Osteoblast (primary cell): ENCODE results near the gene TOP2B. TPM values are rescaled to one million over a fixed set of nuclear protein-coding genes. Genes with fewer than 3 reads are reported as not detected.

ENCODE experiments used
- DNase-seq: peaks from one replicate; pipeline ENCODE4 v3.0.0; 2011; ENCODE audit warnings: low spot score, mixed read lengths; ENCODE audit not compliant: insufficient read length; ENCODE audit errors: missing footprints
- H2AFZ ChIP-seq: 2 replicates; pipeline ENCODE4 v1.6.0; 2011; ENCODE audit warnings: mild to moderate bottlenecking, low read length
- H3K27ac ChIP-seq: 2 replicates; pipeline ENCODE4 v1.5.1; 2011; ENCODE audit warnings: mild to moderate bottlenecking, low read depth, low read length, moderate library complexity
- H3K27me3 ChIP-seq: 2 replicates; pipeline ENCODE4 v1.6.0; 2012; ENCODE audit warnings: mild to moderate bottlenecking, control low read depth, inconsistent platforms, low read length, moderate library complexity; ENCODE audit not compliant: insufficient read depth
- H3K36me3 ChIP-seq: 2 replicates; pipeline ENCODE4 v1.5.1; 2011; ENCODE audit warnings: mild to moderate bottlenecking, low read length, control low read depth, moderate library complexity; ENCODE audit not compliant: insufficient read depth
- H3K4me1 ChIP-seq: 2 replicates; pipeline ENCODE4 v1.5.1; 2011; ENCODE audit warnings: mild to moderate bottlenecking, low read length, control low read depth, moderate library complexity; ENCODE audit not compliant: insufficient read depth
- H3K4me2 ChIP-seq: 2 replicates; pipeline ENCODE4 v1.6.0; 2011; ENCODE audit warnings: mild to moderate bottlenecking, low read length; ENCODE audit not compliant: insufficient read depth
- H3K4me3 ChIP-seq: fragments of 200-600 bp; sonication (generic); 3 replicates; pipeline ENCODE4 v1.5.1; 2012; ENCODE audit warnings: mild to moderate bottlenecking, low read length, inconsistent platforms; ENCODE audit not compliant: insufficient read depth
- H3K79me2 ChIP-seq: 2 replicates; pipeline ENCODE4 v1.6.0; 2012; ENCODE audit warnings: mild to moderate bottlenecking, low read length, control low read depth, inconsistent platforms; ENCODE audit not compliant: insufficient read depth
- H3K9me3 ChIP-seq: 2 replicates; pipeline ENCODE4 v1.5.1; 2011; ENCODE audit warnings: low read depth, low read length, control low read depth
- H4K20me1 ChIP-seq: 2 replicates; pipeline ENCODE4 v1.6.0; 2012; ENCODE audit warnings: mild to moderate bottlenecking, low read length, control low read depth; ENCODE audit not compliant: insufficient read depth
- total RNA-seq: library from RNA; depleted of rRNA; stranded (reverse); fragments of >200 nt; gene quantifications from 2 replicates; pipeline ENCODE4 v1.2.3, GENCODE V29; 2012
- TF ChIP-seq, protein P1 (sequence below): IDR thresholded peaks from 2 replicates; pipeline ENCODE4 v1.5.1; 2011; ENCODE audit warnings: mild to moderate bottlenecking, low read depth, low read length, moderate library complexity; ENCODE audit errors: extremely low read depth

TOP2B gene
- total RNA-seq, 1 donor = 71.7 TPM

DNA sequence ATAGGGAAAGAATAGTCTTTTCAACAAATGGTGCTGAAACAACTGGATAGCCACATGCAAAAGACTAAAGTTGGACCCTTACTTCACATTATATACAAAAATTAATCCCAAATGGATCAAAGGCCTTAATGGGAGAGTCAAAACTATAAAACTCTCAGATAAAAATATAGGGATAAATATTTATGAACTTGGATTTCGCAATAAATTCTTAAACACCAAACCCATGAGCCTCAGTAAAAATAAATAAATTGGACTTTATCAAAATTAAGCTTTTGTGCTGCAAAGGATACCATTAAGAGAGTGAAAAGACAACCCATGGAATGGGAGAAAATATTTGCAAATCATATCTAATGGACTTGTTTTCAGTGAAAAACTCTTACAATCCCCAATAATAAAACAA lies 18.7 kb upstream of the TOP2B start:
- TF ChIP-seq, protein P1, sequence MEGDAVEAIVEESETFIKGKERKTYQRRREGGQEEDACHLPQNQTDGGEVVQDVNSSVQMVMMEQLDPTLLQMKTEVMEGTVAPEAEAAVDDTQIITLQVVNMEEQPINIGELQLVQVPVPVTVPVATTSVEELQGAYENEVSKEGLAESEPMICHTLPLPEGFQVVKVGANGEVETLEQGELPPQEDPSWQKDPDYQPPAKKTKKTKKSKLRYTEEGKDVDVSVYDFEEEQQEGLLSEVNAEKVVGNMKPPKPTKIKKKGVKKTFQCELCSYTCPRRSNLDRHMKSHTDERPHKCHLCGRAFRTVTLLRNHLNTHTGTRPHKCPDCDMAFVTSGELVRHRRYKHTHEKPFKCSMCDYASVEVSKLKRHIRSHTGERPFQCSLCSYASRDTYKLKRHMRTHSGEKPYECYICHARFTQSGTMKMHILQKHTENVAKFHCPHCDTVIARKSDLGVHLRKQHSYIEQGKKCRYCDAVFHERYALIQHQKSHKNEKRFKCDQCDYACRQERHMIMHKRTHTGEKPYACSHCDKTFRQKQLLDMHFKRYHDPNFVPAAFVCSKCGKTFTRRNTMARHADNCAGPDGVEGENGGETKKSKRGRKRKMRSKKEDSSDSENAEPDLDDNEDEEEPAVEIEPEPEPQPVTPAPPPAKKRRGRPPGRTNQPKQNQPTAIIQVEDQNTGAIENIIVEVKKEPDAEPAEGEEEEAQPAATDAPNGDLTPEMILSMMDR = no peak
- Histone ChIP-seq H3K4me2 (no peak overlapping the region), H3K27me3 (no peaks in the 10 kb centered on the region), H3K79me2 (no peaks in the 10 kb centered on the region), H3K27ac (no peak overlapping the region), H3K4me1 (no peaks in the 10 kb centered on the region), H2AFZ (no peak overlapping the region), H3K4me3 (no peak overlapping the region), H3K9me3 (no peaks in the 10 kb centered on the region), H3K36me3 (no peaks in the 10 kb centered on the region), H4K20me1 (no peaks in the 10 kb centered on the region)
- no peak for DNase-seq

DNA sequence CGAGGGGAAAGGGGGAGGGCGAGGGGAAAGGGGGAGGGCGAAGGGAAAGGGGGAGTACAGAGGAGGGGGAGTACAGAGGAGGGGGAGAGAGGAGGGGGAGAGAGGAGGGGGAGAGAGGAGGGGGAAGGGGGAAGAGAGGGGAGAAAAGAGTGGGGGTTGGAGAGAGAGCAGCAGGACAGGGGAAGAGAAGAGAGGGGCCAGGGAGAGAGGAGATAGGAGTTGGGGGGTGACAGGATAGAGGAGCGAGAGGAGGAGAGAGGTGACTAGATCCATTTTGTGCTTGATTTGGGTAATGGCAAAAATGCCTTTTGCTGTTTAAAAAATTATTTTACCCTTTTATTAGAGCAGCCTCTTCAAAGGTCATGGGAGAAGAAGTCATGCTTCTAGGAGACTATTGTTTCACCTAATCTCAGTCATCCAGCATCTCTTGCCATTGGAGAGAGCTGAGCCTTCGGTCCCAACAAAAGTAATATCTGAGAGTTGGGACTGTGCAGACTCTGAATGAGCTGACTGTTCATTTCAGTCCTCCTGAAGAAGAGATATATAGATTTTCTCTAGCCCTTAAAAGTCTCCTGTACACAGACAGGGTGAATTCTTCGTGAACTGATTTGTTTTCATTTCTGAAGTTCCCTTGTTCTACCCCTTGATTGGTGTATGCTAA lies 15.1 kb upstream of the TOP2B start:
- Histone ChIP-seq H3K36me3 (no peaks in the 10 kb centered on the region), H3K9me3 (no peaks in the 10 kb centered on the region), H3K27me3 (no peaks in the 10 kb centered on the region), H4K20me1 (no peaks in the 10 kb centered on the region), H3K4me2 (no peak overlapping the region), H3K4me1 (no peaks in the 10 kb centered on the region), H2AFZ (no peak overlapping the region), H3K79me2 (no peaks in the 10 kb centered on the region), H3K27ac (no peak overlapping the region), H3K4me3 (no peak overlapping the region)
- DNase-seq = no peak
- TF ChIP-seq, protein P1 = no peak

DNA sequence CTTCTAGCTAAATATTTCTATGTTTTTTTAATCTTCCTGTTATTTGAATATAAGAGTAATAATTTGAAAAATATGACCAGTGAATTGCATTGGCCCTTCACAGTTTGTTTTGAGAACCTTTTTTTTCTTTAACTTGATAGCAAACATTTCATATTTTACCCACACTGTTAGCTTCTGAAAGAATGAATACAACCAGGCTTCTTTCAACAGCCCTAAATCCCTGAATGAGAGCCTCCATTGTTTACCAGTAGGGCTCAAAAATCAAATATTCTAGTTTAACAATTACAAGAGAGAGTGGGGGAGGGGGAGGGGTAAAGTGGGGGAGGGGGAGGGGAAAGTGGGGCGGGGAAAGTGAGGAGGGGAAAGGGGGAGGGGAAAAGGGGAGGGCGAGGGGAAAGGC lies 14.5 kb upstream of the TOP2B start:
- DNase-seq = no peak
- Histone ChIP-seq H3K4me2 (no peak overlapping the region), H3K27ac (no peak overlapping the region), H3K4me3 (no peak overlapping the region), H3K79me2 (no peaks in the 10 kb centered on the region), H3K4me1 (no peaks in the 10 kb centered on the region), H3K9me3 (no peaks in the 10 kb centered on the region), H2AFZ (no peak overlapping the region), H4K20me1 (no peaks in the 10 kb centered on the region), H3K27me3 (no peaks in the 10 kb centered on the region), H3K36me3 (no peaks in the 10 kb centered on the region)
- TF ChIP-seq, protein P1 = no peak

DNA sequence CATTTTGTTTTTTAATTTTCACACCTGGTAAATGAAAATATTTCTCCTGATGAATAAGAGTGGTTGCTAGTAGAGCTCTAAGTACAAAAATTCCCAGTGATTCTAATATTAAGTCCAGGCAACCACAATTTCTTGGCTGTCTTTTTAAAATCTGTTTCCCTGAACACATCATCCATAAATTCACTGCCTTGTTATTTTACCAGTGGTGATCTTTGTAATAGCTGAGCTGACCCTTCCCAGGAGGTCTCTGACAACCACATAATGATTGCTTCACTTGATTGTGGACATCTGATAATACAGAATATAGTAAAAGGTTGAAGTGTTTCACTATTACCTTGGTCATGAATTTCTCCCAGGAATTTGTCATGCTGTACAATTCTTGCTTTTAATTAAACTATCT lies 13.9 kb upstream of the TOP2B start:
- no peaks in the 10 kb centered on the region for H3K27me3 ChIP-seq
- H3K79me2 ChIP-seq = no peaks in the 10 kb centered on the region
- H3K27ac ChIP-seq = no peak overlapping the region
- no peaks in the 10 kb centered on the region for H4K20me1 ChIP-seq
- H3K4me1 ChIP-seq = no peaks in the 10 kb centered on the region
- TF ChIP-seq, protein P1 = no peak
- DNase-seq = no peak
- H3K9me3 ChIP-seq = no peaks in the 10 kb centered on the region
- no peaks in the 10 kb centered on the region for H3K36me3 ChIP-seq
- H3K4me2 ChIP-seq = no peak overlapping the region
- H2AFZ ChIP-seq = no peak overlapping the region
- H3K4me3 ChIP-seq = no peak overlapping the region
